ENCODE measurements around the gene GHRL.
"Not testable (repeated sequence)": the region's sequence is repeated elsewhere in the genome, so short reads cannot be mapped to it uniquely, and the experiment has no call there.

DNA sequence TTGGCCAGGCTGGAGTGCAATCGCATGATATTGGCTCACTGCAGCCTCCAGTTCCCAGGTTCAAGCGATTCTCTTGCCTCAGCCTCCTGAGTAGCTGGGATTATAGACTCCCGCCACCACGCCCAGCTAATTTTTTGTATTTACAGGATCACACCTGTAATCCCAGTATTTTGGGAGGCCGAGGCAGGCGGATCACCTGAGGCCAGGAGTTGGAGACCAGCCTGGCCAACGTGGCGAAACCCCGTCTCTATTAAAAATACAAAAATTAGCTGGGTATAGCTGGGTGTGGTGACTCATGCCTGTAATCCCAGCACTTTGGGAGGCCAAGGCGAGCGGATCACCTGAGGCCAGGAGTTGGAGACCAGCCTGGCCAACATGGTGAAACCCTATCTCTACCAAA lies 20.3 kb downstream of the GHRL start:
- TF ChIP-seq POLR2A (IDR thresholded peaks at IDR 0.05) = not testable (repeated sequence)
- TF ChIP-seq, protein P1, sequence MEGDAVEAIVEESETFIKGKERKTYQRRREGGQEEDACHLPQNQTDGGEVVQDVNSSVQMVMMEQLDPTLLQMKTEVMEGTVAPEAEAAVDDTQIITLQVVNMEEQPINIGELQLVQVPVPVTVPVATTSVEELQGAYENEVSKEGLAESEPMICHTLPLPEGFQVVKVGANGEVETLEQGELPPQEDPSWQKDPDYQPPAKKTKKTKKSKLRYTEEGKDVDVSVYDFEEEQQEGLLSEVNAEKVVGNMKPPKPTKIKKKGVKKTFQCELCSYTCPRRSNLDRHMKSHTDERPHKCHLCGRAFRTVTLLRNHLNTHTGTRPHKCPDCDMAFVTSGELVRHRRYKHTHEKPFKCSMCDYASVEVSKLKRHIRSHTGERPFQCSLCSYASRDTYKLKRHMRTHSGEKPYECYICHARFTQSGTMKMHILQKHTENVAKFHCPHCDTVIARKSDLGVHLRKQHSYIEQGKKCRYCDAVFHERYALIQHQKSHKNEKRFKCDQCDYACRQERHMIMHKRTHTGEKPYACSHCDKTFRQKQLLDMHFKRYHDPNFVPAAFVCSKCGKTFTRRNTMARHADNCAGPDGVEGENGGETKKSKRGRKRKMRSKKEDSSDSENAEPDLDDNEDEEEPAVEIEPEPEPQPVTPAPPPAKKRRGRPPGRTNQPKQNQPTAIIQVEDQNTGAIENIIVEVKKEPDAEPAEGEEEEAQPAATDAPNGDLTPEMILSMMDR (IDR thresholded peaks at IDR 0.05) = not testable (repeated sequence)
